Measurements from ENCODE around the gene JPH2.

Gene JPH2

DNA sequence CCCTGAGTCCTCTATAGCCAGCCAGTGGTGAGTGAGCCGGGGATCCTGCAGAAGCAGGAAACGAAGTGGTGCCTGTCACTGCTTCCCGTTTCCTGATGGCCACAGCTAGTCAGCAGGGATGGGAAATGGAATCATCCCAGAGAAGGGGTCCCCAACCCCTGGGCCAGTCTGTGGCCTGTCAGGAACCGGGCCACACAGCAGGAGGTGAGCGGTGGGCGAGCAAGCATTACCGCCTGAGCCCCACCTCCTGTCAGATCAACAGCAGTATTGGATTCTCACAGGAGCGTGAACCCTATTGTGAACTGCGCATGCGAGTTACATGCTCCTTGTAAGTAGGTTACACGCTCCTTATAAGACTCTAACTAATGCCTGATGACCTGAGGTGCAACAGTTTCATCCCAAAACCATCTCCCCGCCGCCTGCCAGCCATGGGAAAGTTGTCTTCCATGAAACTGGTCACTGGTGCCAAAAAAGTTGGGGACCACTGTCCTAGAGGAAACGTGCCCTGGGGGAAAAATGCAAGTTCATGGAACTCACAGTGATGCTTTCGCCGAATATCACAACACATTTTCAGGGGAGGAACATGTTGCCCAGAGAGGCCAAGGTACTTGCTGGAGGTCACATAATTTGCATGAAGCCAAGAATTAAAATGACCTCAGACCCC is 113.8 kb downstream of the JPH2 start:
- no peak for DNase-seq

DNA sequence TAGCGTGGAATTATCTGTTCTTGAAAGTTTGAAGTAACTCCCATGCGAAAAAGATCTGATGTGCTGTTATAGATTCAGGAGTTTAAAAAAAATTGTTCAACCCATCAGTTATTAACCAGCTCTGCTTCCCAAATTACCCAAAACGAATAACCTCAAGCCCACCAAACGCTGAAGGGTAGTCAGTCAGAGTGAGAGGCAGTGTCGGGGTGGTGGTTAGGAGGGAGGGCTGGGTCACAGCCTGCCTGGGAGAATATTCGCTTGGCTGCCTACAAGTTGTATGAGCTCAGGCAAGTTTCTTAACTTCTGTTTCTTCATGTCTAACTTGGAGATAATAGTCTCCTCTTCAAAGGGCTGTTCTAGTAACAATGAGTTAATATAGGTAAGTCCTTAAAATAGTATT is 114.6 kb downstream of the JPH2 start:
- no peak for DNase-seq

DNA sequence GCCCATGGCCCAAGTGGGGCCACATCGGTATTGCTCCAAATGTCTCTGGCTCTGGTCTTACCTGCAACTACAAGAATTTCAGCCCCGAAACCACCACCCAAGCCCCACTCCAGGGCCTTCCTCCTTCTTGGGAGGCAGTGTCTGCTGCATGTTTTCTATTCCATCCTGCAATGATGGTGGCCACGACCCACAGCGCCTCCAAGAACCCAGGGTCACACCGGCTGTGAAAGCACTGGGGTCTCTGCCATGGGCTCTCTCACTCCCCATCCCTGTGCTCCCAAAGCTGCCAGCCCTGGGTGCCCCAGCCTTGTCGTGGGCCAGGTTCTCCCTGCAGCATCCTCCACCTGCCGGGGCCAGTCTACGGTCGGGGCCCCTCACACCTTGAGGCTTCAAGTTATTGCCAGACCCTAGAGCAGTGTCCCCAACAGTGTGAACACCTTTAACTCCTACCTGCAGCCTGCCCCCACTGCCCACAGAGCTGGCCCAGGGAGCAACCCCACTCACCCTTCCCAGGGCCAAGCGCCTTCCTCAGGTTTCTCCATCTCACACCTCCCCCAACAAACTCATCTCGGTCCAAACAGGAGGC is 115.4 kb downstream of the JPH2 start:
- DNase-seq = no peak

DNA sequence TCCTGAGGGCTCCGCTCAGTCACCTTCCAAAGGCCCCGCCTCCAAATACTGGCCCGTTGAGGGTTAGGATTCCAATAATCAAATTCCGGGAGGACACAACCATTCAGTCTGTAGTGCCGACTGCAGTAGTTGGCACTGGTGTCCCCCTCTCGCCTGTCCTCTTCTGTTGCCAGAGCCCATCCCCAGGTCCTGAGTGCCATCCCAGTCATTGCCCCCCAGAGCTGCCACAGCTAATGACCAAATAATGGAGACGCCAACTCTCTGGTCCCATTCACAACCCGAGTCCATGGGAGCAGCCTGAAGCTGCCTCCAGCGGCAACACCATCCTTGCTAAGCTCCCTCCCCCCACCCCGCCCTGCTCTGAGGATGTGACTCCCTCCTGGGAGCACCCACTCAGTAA is 115.9 kb downstream of the JPH2 start:
- DNase-seq = no peak

DNA sequence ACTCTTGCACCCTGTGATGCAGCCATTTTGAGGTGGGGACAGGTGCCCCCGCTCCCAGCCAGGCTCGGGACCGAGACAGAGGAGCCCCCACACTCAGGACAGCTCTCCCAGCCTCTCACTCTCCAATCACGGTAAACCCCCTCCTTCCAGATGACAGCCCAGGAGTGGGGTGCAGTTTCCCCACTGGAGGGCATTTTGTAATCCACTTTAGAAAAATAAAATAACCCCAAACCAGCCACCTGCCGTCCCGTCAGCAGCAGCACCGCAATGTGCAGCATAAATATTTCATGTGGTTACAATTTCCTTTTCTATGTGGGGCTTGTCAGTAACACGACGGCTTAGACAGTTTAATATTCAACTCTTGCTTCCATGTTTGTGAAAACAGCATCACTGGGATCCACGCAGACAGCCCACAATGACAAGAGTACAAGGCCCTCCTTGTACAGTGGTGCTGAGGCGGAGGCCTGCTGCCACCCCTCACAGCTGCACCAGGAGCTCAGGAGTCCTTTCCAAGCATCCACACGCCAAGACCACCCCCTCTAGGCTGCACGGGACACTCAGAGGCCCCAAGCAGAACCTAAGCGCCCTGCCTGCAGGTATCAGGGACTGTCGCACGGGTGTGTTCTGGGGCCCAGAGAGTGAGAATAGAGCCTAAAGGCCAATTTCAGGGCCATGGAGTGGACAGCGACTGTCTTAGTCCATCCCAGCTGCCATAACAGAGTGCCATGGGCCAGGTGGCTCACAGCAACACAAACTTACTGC is 116.7 kb downstream of the JPH2 start:
- no peak for DNase-seq

DNA sequence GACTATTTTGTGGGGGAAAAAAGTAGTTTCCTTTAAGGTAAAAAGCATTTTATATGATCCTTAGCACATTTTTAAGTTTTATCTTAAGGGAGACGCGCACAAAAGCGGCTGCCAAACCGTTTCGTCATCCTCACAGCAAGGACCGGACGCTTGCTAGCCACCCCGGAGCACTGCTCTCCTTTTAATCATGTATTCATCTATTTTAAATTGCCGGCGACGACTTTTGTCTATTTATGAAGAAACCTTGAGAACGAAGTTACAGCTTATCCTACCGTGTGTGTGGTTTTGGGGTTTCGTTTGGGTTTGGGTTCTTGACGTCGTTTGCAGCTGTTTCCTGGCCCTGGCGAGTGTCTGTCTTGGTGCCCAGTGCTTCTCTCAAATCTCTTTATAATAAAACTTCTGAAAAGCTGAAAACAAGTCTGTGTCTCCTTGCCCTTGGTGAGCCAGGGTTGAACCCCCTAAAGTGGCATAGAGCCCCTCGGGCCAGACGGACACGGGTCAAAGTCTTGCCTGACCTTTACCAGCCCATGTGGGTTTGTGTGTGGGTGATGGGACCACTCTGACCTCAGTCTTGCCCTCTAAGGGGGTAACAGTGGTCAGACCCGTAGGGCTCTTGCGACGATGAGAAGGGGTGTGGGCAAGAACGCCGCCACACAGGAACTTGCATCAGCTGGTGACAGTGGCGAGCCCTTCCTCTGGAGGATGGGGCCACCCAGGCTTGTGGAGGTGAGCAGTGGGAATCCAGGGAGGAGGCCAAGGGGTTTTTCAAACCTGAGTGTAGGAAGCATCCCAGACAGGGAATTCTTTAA is 117.6 kb downstream of the JPH2 start:
- peak; percentile 14 for DNase-seq

DNA sequence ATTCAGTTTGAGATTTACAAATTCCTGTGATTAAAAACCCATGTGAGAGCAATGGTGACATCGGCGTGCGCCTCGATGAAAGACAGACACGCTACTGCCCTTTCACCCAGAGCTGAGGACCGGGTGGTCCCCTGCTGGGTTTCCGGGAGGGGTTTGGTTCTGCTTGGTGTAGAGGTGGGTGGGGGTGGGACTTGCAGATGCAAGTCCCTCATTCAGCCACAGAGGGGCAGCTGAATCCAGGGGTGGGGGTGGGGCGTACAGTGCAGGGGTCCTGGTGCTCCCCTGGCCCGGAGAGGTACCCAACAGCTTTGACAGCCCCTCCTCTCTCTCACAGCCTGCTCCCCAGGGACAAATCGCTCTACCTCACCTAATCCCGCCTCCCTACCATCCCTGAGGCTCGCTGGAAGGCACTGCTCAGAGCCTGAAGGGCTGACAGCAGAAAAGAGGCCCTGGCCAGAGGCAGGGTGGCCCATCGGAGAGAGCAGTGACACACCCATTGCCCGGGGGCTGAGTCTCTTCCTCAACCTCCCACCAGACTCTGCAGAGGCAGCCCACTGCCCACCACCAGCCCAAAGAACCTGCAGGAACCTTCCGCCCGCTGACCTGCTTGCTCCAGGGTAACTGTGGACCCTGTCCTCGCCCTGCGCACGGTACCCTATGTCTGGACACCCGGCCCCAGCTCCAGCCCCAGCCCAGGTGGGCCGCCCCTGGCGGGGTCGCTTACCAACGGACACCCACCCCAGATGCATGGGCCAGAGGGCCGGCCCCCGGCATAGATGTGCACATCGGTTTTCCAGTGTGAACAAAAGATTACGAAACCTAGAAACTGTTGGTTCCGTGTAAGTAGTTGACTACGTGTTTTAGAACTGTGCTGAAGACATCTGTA is 118.4 kb downstream of the JPH2 start:
- no peak for DNase-seq

DNA sequence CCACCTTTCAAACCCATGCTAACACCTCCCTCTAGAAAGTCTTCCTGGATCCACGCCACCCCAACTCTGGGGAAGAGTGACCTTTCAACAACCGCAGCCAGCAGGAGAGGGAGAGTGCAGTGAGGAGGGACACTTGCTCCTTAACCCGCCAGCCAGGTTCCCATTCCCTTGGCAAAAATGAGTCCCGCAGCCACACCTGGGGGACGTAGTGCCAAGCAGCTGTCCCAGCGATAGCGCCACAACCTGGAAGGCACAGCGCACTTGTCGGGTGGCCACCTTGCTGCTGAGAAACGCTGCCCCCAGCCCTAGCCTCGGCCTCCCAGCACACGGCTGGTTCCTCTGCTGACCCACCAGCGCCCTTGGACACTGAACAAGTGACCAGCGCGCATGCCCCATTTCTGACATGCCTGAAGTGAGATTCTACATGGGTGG is 119.3 kb downstream of the JPH2 start:
- DNase-seq = no peak

DNA sequence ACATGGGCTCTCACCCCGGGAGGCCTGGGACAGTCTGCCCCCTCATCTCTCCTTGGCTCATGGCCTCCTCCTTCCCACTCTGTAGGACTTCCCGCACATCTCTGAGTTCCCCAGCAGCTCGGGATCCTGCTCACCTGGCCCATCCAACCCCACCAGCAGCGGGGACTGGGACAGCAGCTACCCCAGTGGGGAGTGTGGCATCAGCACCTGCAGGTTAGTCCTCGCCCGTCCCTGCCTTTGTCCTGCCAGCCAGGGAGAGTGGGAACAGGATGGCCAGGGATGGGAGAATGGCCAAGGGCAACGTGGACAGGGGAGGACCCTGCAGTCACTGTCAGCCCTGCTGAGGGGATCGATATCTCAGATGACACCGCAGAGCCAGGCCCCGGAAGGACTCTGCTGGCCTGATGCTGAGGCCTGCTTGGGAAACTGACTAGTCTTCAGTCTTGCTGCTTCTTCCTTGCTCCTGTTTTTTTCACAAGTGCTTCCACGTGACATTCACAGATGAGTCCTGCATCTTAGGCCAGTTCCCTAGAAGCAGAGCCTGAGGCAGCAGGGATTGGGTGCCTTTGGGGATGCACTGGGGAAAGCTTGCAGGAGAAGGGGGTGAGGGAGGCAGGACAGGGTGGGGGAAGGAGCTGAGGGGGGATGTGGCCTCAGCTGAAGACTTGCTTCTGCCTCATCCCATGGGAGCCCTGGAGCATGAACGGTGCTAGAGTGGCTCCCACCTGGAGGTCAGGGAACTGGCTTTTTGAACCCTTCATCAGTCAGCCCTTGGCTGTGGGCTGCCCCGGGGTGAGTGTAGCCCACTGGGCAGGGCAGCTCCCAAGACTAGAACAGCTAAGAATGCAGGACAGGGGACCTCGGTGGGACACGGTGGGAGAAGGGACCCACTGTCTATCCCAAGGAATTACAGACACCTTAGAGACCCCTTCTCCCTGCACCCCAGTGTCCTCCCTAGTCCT is 120.1 kb downstream of the JPH2 start:
- DNase-seq = no peak

DNA sequence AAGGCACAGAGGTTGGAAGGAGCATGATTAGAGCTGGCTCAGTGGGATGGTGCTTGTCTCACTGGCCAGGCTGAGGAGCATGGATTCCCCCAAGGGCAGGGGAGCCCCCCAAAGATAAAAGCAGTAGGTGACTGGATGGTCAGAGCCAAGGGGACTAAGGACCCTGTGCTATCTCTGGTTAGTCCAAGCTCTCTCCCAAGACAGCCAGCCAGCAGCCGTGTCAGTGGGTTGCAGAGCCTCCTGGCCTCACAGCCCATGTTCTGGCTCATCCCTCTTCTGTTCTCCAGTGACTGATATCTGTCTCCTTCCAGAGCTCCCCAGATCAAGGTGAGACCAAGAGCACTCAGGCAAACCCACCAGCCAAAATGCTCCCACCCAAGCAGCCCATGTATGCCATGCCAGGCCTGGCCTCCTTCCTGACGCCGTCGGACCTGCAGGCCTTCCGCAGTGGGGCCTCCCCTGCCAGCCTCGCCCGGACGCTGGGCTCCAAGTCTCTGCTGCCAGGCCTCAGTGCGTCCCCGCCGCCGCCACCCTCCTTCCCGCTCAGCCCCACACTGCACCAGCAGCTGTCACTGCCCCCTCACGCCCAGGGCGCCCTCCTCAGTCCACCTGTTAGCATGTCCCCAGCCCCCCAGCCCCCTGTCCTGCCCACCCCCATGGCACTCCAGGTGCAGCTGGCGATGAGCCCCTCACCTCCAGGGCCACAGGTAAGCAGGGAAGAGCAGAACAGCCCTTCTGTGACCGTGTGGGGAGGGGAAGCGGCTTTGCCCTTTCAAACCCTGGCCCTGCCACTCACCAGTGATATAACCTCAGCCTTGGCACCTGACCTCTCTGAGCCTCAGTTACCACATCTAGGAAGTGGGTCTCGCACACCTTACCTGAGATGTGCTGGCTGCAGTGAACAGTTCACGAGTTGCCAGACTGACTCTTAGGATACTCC is 121.3 kb downstream of the JPH2 start:
- no peak for DNase-seq

DNA sequence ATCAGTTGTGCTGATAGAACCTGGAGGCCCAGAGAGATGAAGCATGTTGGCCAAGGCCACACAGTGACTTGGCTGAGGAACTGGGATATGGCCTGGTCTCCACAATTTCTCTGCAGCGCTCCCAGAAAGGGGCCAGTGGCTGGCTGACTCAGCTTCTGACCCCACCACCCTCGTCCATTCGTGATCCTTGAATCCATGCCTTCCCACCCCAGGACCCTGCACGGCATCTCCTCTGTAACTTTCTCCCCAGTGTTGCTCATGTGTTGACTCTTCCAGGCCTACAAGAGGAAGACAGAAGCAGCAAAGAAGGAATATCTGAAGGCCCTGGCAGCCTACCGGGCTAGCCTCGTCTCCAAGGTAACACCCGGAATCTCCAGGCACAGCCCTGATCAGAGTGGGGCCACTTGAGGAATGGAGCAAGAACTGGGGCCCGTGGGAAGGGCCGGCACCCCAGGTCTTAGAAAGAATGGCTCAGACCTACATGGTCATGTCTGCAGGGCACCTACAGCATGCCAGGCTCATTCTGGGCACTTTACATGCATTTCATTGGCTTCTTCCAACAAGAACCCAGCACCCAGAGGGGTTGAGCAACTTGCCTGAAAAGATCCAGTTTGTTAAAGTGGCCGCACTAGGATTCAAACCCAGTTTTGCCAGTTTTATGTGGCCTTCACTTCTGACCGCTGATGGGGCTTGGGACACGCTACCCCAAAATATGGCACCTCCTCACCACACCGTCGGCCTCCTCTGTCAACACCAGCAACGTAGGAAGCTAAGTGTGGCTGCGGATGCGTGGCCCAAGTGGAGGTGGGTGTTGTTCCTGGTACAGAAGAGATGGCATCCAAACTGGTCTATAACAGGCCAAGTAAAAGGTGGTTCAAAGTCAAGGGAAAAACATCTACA is 122.2 kb downstream of the JPH2 start:
- DNase-seq = no peak
